ENCODE data around the gene PWP1. TPM values are rescaled to one million over a fixed set of nuclear protein-coding genes. Genes with fewer than 3 reads are reported as not detected.

PWP1 gene
- total RNA-seq, 2 donors from 2014 or later, result 35.7 to 37.8 TPM

- no peak overlapping the region for H3K4me3 ChIP-seq (ENCODE audit: low read length)
- WGBS, 2 experiments (ENCODE audit: insufficient coverage in 1 of 2, insufficient read length in 1 of 2), result 82 to 89% methylated on average over 4 to 6 of the region's 6 CpGs
- H3K27me3 Mint-ChIP-seq (ENCODE audit: insufficient read depth), result peaks cover 12% of the 10 kb centered on the region
- no peak overlapping the region for H3K9ac ChIP-seq (ENCODE audit: extremely low read depth, low read length, poor library complexity, severe bottlenecking)
- H3K9me3 Mint-ChIP-seq, result no peaks in the 10 kb centered on the region
- DNase-seq, result peak; percentile 34
- H3K9me3 ChIP-seq (ENCODE audit: control insufficient read depth, low read length), result no peaks in the 10 kb centered on the region
- H3K4me3 Mint-ChIP-seq, result no peak overlapping the region
- TF ChIP-seq CTCF (conservative IDR thresholded peaks at IDR 0.05), result no peak
- no peaks in the 10 kb centered on the region for H3K36me3 ChIP-seq (ENCODE audit: control insufficient read depth, insufficient read depth, low read length)
- H3K36me3 Mint-ChIP-seq (ENCODE audit: low read depth), result no peaks in the 10 kb centered on the region
- H3K27ac ChIP-seq (ENCODE audit: low read depth, low read length), result no peak overlapping the region
- H3K27ac Mint-ChIP-seq, result no peak overlapping the region
- peaks cover 7% of the 10 kb centered on the region for H3K4me1 Mint-ChIP-seq
- H3K27me3 ChIP-seq (ENCODE audit: control insufficient read depth, insufficient read depth, low read length, poor library complexity, severe bottlenecking), result peaks cover 22% of the 10 kb centered on the region
- no peaks in the 10 kb centered on the region for H3K4me1 ChIP-seq (ENCODE audit: control insufficient read depth, insufficient read depth, low read length)
Observed at GRCh38 chr12:107677671-107678070, 7.9 kb upstream of the PWP1 start.

GRCh38 chr12:107679336-107679735, 6.3 kb upstream of the PWP1 start:
- Histone ChIP-seq H3K27me3 (ENCODE audit: control insufficient read depth, insufficient read depth, low read length, poor library complexity, severe bottlenecking) (peaks cover 22% of the 10 kb centered on the region), H3K4me1 (ENCODE audit: control insufficient read depth, insufficient read depth, low read length) (no peaks in the 10 kb centered on the region), H3K9ac (ENCODE audit: extremely low read depth, low read length, poor library complexity, severe bottlenecking) (no peak overlapping the region), H3K36me3 (ENCODE audit: control insufficient read depth, insufficient read depth, low read length) (no peaks in the 10 kb centered on the region), H3K4me3 (ENCODE audit: low read length) (no peak overlapping the region), H3K9me3 (ENCODE audit: control insufficient read depth, low read length) (no peaks in the 10 kb centered on the region), H3K27ac (ENCODE audit: low read depth, low read length) (no peak overlapping the region)
- Mint-ChIP-seq H3K4me3 (no peak overlapping the region), H3K36me3 (ENCODE audit: low read depth) (no peaks in the 10 kb centered on the region), H3K27ac (no peak overlapping the region), H3K27me3 (ENCODE audit: insufficient read depth) (peaks cover 12% of the 10 kb centered on the region), H3K9me3 (peaks cover 3% of the 10 kb centered on the region), H3K4me1 (peaks cover 8% of the 10 kb centered on the region)
- WGBS, 2 experiments (ENCODE audit: insufficient coverage in 1 of 2, insufficient read length in 1 of 2), result 80 to 86% methylated on average over 6 of the region's 6 CpGs
- no peak for DNase-seq
- no peak for TF ChIP-seq CTCF (conservative IDR thresholded peaks at IDR 0.05)

GRCh38 chr12:107681455-107681835, 4.2 kb upstream of the PWP1 start:
- no peaks in the 10 kb centered on the region for H3K4me1 ChIP-seq (ENCODE audit: control insufficient read depth, insufficient read depth, low read length)
- DNase-seq, result no peak
- WGBS, 2 experiments (ENCODE audit: insufficient coverage in 1 of 2, insufficient read length in 1 of 2), result 85 to 94% methylated on average over 4 to 5 of the region's 5 CpGs
- no peak overlapping the region for H3K9ac ChIP-seq (ENCODE audit: extremely low read depth, low read length, poor library complexity, severe bottlenecking)
- Mint-ChIP-seq H3K4me1 (peaks cover 19% of the 10 kb centered on the region), H3K9me3 (peaks cover 3% of the 10 kb centered on the region), H3K36me3 (ENCODE audit: low read depth) (no peaks in the 10 kb centered on the region), H3K4me3 (no peak overlapping the region), H3K27ac (no peak overlapping the region), H3K27me3 (ENCODE audit: insufficient read depth) (peaks cover 12% of the 10 kb centered on the region)
- peaks cover 22% of the 10 kb centered on the region for H3K27me3 ChIP-seq (ENCODE audit: control insufficient read depth, insufficient read depth, low read length, poor library complexity, severe bottlenecking)
- TF ChIP-seq CTCF (conservative IDR thresholded peaks at IDR 0.05), result no peak
- H3K4me3 ChIP-seq (ENCODE audit: low read length), result no peak overlapping the region
- H3K9me3 ChIP-seq (ENCODE audit: control insufficient read depth, low read length), result no peaks in the 10 kb centered on the region
- no peaks in the 10 kb centered on the region for H3K36me3 ChIP-seq (ENCODE audit: control insufficient read depth, insufficient read depth, low read length)
- no peak overlapping the region for H3K27ac ChIP-seq (ENCODE audit: low read depth, low read length)
